Skeletal muscle satellite cell (primary cell): ENCODE results near the gene PLXNB3.
"Not testable (repeated sequence)": the region's sequence is repeated elsewhere in the genome, so short reads cannot be mapped to it uniquely, and the experiment has no call there.

Source experiments
- H3K27me3 ChIP-seq: 2 replicates; pipeline ENCODE4 v1.7.0; 2013; ENCODE audit warnings: low read length; ENCODE audit not compliant: control insufficient read depth, insufficient read depth
- H3K36me3 ChIP-seq: 2 replicates; pipeline ENCODE4 v1.7.0; 2013; ENCODE audit warnings: mild to moderate bottlenecking, control low read depth, low read length; ENCODE audit not compliant: insufficient read depth
- H3K4me1 ChIP-seq: 2 replicates; pipeline ENCODE4 v1.7.0; 2013; ENCODE audit warnings: low read length; ENCODE audit not compliant: control insufficient read depth, insufficient read depth
- H3K4me2 ChIP-seq: 2 replicates; pipeline ENCODE4 v1.7.0; 2013; ENCODE audit warnings: mild to moderate bottlenecking, low read length
- H3K4me3 ChIP-seq: 2 replicates; pipeline ENCODE4 v1.7.0; 2013; ENCODE audit warnings: low read length
- H3K9ac ChIP-seq: 2 replicates; pipeline ENCODE4 v1.7.0; 2013; ENCODE audit warnings: mild to moderate bottlenecking, low read depth, low read length, moderate library complexity
- H3K9me3 ChIP-seq: replicated peaks from 2 replicates; pipeline ENCODE4 v1.7.0; 2013; ENCODE audit warnings: mild to moderate bottlenecking, control low read depth, low read length

The PLXNB3 gene

GRCh38 chrX:153735274-153735673 lies 28.8 kb upstream of the PLXNB3 start:
- H3K36me3 ChIP-seq, result peaks cover 11% of the 10 kb centered on the region
- no peak overlapping the region for H3K4me2 ChIP-seq
- no peaks in the 10 kb centered on the region for H3K27me3 ChIP-seq
- H3K9ac ChIP-seq, result no peak overlapping the region
- peaks cover 3% of the 10 kb centered on the region for H3K9me3 ChIP-seq
- H3K4me3 ChIP-seq, result no peak overlapping the region
- no peaks in the 10 kb centered on the region for H3K4me1 ChIP-seq

GRCh38 chrX:153736071-153736820 lies 27.8 kb upstream of the PLXNB3 start:
- peaks cover 3% of the 10 kb centered on the region for H3K9me3 ChIP-seq
- H3K36me3 ChIP-seq, result peaks cover 11% of the 10 kb centered on the region
- H3K27me3 ChIP-seq, result no peaks in the 10 kb centered on the region
- H3K4me2 ChIP-seq, result no peak overlapping the region
- H3K4me1 ChIP-seq, result no peaks in the 10 kb centered on the region
- no peak overlapping the region for H3K9ac ChIP-seq
- no peak overlapping the region for H3K4me3 ChIP-seq

- peaks cover under 1% of the 10 kb centered on the region for H3K9me3 ChIP-seq
- no peak overlapping the region for H3K4me2 ChIP-seq
- no peak overlapping the region for H3K4me3 ChIP-seq
- H3K36me3 ChIP-seq, result peaks cover 8% of the 10 kb centered on the region
- no peak overlapping the region for H3K9ac ChIP-seq
- no peaks in the 10 kb centered on the region for H3K4me1 ChIP-seq
- no peaks in the 10 kb centered on the region for H3K27me3 ChIP-seq
Observed at GRCh38 chrX:153736871-153737441, 27.1 kb upstream of the PLXNB3 start.

GRCh38 chrX:153738056-153738605 lies 25.9 kb upstream of the PLXNB3 start:
- H3K4me2 ChIP-seq, result no peak overlapping the region
- H3K9ac ChIP-seq, result no peak overlapping the region
- H3K4me1 ChIP-seq, result no peaks in the 10 kb centered on the region
- no peaks in the 10 kb centered on the region for H3K27me3 ChIP-seq
- H3K4me3 ChIP-seq, result no peak overlapping the region
- H3K36me3 ChIP-seq, result peaks cover 4% of the 10 kb centered on the region
- H3K9me3 ChIP-seq, result no peaks in the 10 kb centered on the region

GRCh38 chrX:153739754-153740486 lies 24.1 kb upstream of the PLXNB3 start:
- no peak overlapping the region for H3K4me3 ChIP-seq
- H3K9ac ChIP-seq, result no peak overlapping the region
- H3K4me2 ChIP-seq, result no peak overlapping the region
- peaks cover 4% of the 10 kb centered on the region for H3K36me3 ChIP-seq
- no peaks in the 10 kb centered on the region for H3K27me3 ChIP-seq
- peaks cover 2% of the 10 kb centered on the region for H3K4me1 ChIP-seq
- no peaks in the 10 kb centered on the region for H3K9me3 ChIP-seq

- Histone ChIP-seq H3K27me3 (no peaks in the 10 kb centered on the region), H3K4me3 (no peak overlapping the region), H3K4me2 (no peak overlapping the region), H3K4me1 (peaks cover 2% of the 10 kb centered on the region), H3K36me3 (peaks cover 4% of the 10 kb centered on the region), H3K9ac (no peak overlapping the region), H3K9me3 (no peaks in the 10 kb centered on the region)
Observed at GRCh38 chrX:153740631-153741222, 23.3 kb upstream of the PLXNB3 start.

GRCh38 chrX:153741446-153741845 lies 22.6 kb upstream of the PLXNB3 start:
- H3K4me1 ChIP-seq, result peaks cover 2% of the 10 kb centered on the region
- no peak overlapping the region for H3K9ac ChIP-seq
- no peaks in the 10 kb centered on the region for H3K27me3 ChIP-seq
- H3K36me3 ChIP-seq, result peaks cover 4% of the 10 kb centered on the region
- no peak overlapping the region for H3K4me2 ChIP-seq
- no peaks in the 10 kb centered on the region for H3K9me3 ChIP-seq
- H3K4me3 ChIP-seq, result no peak overlapping the region

GRCh38 chrX:153742111-153742510 lies 21.9 kb upstream of the PLXNB3 start:
- H3K4me2 ChIP-seq, H3K27me3 ChIP-seq, H3K36me3 ChIP-seq, H3K4me1 ChIP-seq, H3K9me3 ChIP-seq, H3K4me3 ChIP-seq, H3K9ac ChIP-seq: not testable (repeated sequence)

GRCh38 chrX:153742796-153743467 lies 21.1 kb upstream of the PLXNB3 start:
- not testable (repeated sequence) for H3K4me2 ChIP-seq, H3K9ac ChIP-seq, H3K36me3 ChIP-seq, H3K9me3 ChIP-seq, H3K4me1 ChIP-seq, H3K27me3 ChIP-seq, H3K4me3 ChIP-seq

GRCh38 chrX:153743468-153744209 lies 20.4 kb upstream of the PLXNB3 start:
- H3K36me3 ChIP-seq, H3K9me3 ChIP-seq, H3K4me2 ChIP-seq, H3K9ac ChIP-seq, H3K27me3 ChIP-seq, H3K4me1 ChIP-seq, H3K4me3 ChIP-seq: not testable (repeated sequence)
